HL-60/S4 treated with retinoic acid at 250 ng/mL for 4 days and 3 days (cell line): ENCODE data around the gene SNX13.

Source experiments
- in situ Hi-C: fragments of 300-500 bp; cut with MboI; formaldehyde crosslinking; loops from 2 replicates; pipeline ENCODE4 v1.7.0; 2022; ENCODE audit warnings: low sequenced_read_pairs

SNX13 gene

GRCh38 chr7:17948526-17949238 is 8.4 kb upstream of the SNX13 start:
- in situ Hi-C loops, result no loop called here

GRCh38 chr7:17947620-17948019 is 7.3 kb upstream of the SNX13 start:
- in situ Hi-C loops, result no loop called here

GRCh38 chr7:17946591-17946990 is 6.3 kb upstream of the SNX13 start:
- in situ Hi-C loops, result no loop called here

GRCh38 chr7:17944720-17945119 is 4.4 kb upstream of the SNX13 start:
- in situ Hi-C loops, result no loop called here

GRCh38 chr7:17943006-17943405 is 2.7 kb upstream of the SNX13 start:
- in situ Hi-C loops, result no loop called here

GRCh38 chr7:17942231-17942630 is 1.9 kb upstream of the SNX13 start:
- in situ Hi-C loops, result no loop called here

- in situ Hi-C loops, result no loop called here
These were observed 697 bp upstream of the SNX13 start for GRCh38 chr7:17940951-17941431.

- in situ Hi-C loops, result no loop called here
These were observed 540 bp downstream of the SNX13 start for GRCh38 chr7:17939606-17940301.

- in situ Hi-C loops, result no loop called here
These were observed 1.1 kb downstream of the SNX13 start for GRCh38 chr7:17939211-17939605.

- in situ Hi-C loops, result no loop called here
These were observed 2.7 kb downstream of the SNX13 start for GRCh38 chr7:17937506-17938120.

GRCh38 chr7:17936321-17936720 is 4.0 kb downstream of the SNX13 start:
- in situ Hi-C loops, result no loop called here

- in situ Hi-C loops, result no loop called here
These were observed 5.6 kb downstream of the SNX13 start for GRCh38 chr7:17934612-17935240.

GRCh38 chr7:17934094-17934493 is 6.2 kb downstream of the SNX13 start:
- in situ Hi-C loops, result no loop called here

- in situ Hi-C loops, result no loop called here
These were observed 7.5 kb downstream of the SNX13 start for GRCh38 chr7:17932770-17933169.

GRCh38 chr7:17931069-17931468 is 9.2 kb downstream of the SNX13 start:
- in situ Hi-C loops, result no loop called here

- in situ Hi-C loops, result no loop called here
These were observed 9.7 kb downstream of the SNX13 start for GRCh38 chr7:17930546-17930945.

- in situ Hi-C loops, result no loop called here
These were observed 10.5 kb downstream of the SNX13 start for GRCh38 chr7:17929647-17930395.

- in situ Hi-C loops, result no loop called here
These were observed 12.2 kb downstream of the SNX13 start for GRCh38 chr7:17928055-17928454.

GRCh38 chr7:17921857-17922416 is 18.4 kb downstream of the SNX13 start:
- in situ Hi-C loops, result no loop called here

- in situ Hi-C loops, result no loop called here
These were observed 22.5 kb downstream of the SNX13 start for GRCh38 chr7:17917842-17918241.

- in situ Hi-C loops, result no loop called here
These were observed 23.5 kb downstream of the SNX13 start for GRCh38 chr7:17916786-17917185.
